OCI-LY7 (cell line): ENCODE results near the gene SERPINH1. TPM values are rescaled to one million over a fixed set of nuclear protein-coding genes. Genes with fewer than 3 reads are reported as not detected.

Experiments used
- BruUV-seq: library from RNA; stranded (reverse); fragments of 400-500 nt; replicated peaks from 2 replicates; lab custom pipeline; 2021; lab: Mats Ljungman, UMichigan
- CTCF ChIA-PET: fragments of 300-600 bp; sonication (Branson Sonifier 250); formaldehyde crosslinking; loops from one replicate; lab custom pipeline; 2022; ENCODE audit warnings: antibody characterized with exemption; ENCODE audit not compliant: unreplicated experiment; lab: Charles Lee
- POLR2A ChIA-PET: fragments of 300-600 bp; sonication (Branson Sonifier 250); formaldehyde crosslinking; loops from one replicate; lab custom pipeline; 2022; ENCODE audit warnings: antibody characterized with exemption; lab: Charles Lee
- DNase-seq: peaks from one replicate; pipeline ENCODE4 v3.0.0-alpha.2; 2015; ENCODE audit warnings: low spot score
- H2AFZ ChIP-seq: fragments of 200-600 bp; sonication (generic), shearing (Covaris generic); 2 replicates; pipeline ENCODE4 v1.6.1; 2014; ENCODE audit warnings: mild to moderate bottlenecking, antibody characterized with exemption, low read length, moderate library complexity
- H3K27ac ChIP-seq: fragments of 200-600 bp; sonication (generic); 2 replicates; pipeline ENCODE4 v1.5.1; 2014; ENCODE audit warnings: mixed run types, low read depth, mild to moderate bottlenecking, moderate library complexity, low read length, inconsistent platforms; ENCODE audit not compliant: poor library complexity, severe bottlenecking
- H3K36me3 ChIP-seq: fragments of 200-600 bp; sonication (generic); 2 replicates; pipeline ENCODE4 v1.6.1; 2014; ENCODE audit warnings: mild to moderate bottlenecking, antibody characterized with exemption, low read length, moderate library complexity, mixed read lengths; ENCODE audit not compliant: insufficient read depth
- H3K4me1 ChIP-seq: fragments of 200-600 bp; sonication (generic); 2 replicates; pipeline ENCODE4 v1.5.1; 2014; ENCODE audit warnings: mild to moderate bottlenecking, low read length; ENCODE audit not compliant: insufficient read depth, poor library complexity, severe bottlenecking
- H3K4me2 ChIP-seq: fragments of 200-600 bp; sonication (generic); 2 replicates; pipeline ENCODE4 v1.6.1; 2014; ENCODE audit warnings: mild to moderate bottlenecking, low read length
- H3K4me3 ChIP-seq: fragments of 200-600 bp; sonication (generic); 2 replicates; pipeline ENCODE4 v1.5.1; 2014; ENCODE audit warnings: mild to moderate bottlenecking, low read depth, low read length; ENCODE audit not compliant: poor library complexity, severe bottlenecking
- H3K79me2 ChIP-seq: fragments of 200-600 bp; sonication (generic); 2 replicates; pipeline ENCODE4 v1.6.1; 2016; ENCODE audit warnings: low read depth, mild to moderate bottlenecking, low read length, moderate library complexity, mixed read lengths; ENCODE audit not compliant: insufficient read depth
- H3K9me2 ChIP-seq: fragments of 200-600 bp; sonication (generic); 2 replicates; pipeline ENCODE4 v1.6.1; 2016; ENCODE audit warnings: mild to moderate bottlenecking, low read length, mixed read lengths; ENCODE audit not compliant: insufficient read depth
- H3K9me3 ChIP-seq: fragments of 200-600 bp; sonication (generic); 2 replicates; pipeline ENCODE4 v1.6.1; 2014; ENCODE audit warnings: mild to moderate bottlenecking, mixed run types, low read length, mixed read lengths
- H4K20me1 ChIP-seq: fragments of 200-600 bp; sonication (generic); 2 replicates; pipeline ENCODE4 v1.6.1; 2014; ENCODE audit warnings: mild to moderate bottlenecking, antibody characterized with exemption, low read length, moderate library complexity, mixed read lengths; ENCODE audit not compliant: insufficient read depth
- CTCF ChIP-seq: fragments of 200-600 bp; sonication (generic); conservative IDR thresholded peaks from 2 replicates; pipeline ENCODE4 v1.5.1; 2014; ENCODE audit warnings: mild to moderate bottlenecking, antibody characterized with exemption, low read length, moderate library complexity, mixed read lengths
- EZH2phosphoT487 ChIP-seq: fragments of 200-600 bp; sonication (generic); IDR thresholded peaks from 2 replicates; pipeline ENCODE4 v1.6.1; 2018; ENCODE audit warnings: low read depth, borderline replicate concordance, mild to moderate bottlenecking, mixed run types, antibody characterized with exemption, low read length, moderate library complexity, mixed read lengths
- intact Hi-C: fragments of 100-400 bp; cut with micrococcal nuclease; formaldehyde crosslinking; loops from one replicate; pipeline ENCODE4 v1.10.0; 2022; ENCODE audit not compliant: unreplicated experiment
- total RNA-seq, 2 experiments: library from RNA; depleted of rRNA in 1 of 2; stranded (reverse); fragments of >200 nt in 1 of 2; shearing (Covaris generic) in 1 of 2; gene quantifications; 2 replicates each; pipeline ENCODE4 v1.2.3, GENCODE V29; 2014 to 2022

The SERPINH1 gene
- total RNA-seq, 2 experiments from 2014 or later = not detected

GRCh38 chr11:75554258-75555022 is 7.6 kb upstream of the SERPINH1 start:
- Histone ChIP-seq H3K4me3 (no peak overlapping the region), H2AFZ (no peak overlapping the region), H3K9me2 (no peaks in the 10 kb centered on the region), H3K79me2 (no peaks in the 10 kb centered on the region), H3K27ac (no peak overlapping the region), H3K9me3 (no peaks in the 10 kb centered on the region), H4K20me1 (no peaks in the 10 kb centered on the region), H3K4me1 (no peaks in the 10 kb centered on the region), H3K36me3 (no peaks in the 10 kb centered on the region), H3K4me2 (no peak overlapping the region)
- no peak for TF ChIP-seq CTCF
- no peak for TF ChIP-seq EZH2phosphoT487
- ChIA-PET CTCF (interaction anchor here (0.6 to 1.5 kb wide), 2 partner anchors 10 to 86 kb away, joined by 3 to 5 read pairs; no protein-coding TSS in a partner anchor), POLR2A (interaction anchor here (0.6 kb wide), 1 partner anchor 1405 kb away, joined by 4 read pairs; no protein-coding TSS in a partner anchor)
- intact Hi-C loops = no loop called here
- no peak for DNase-seq
- no TSS peak for BruUV-seq

GRCh38 chr11:75555079-75555811 is 6.8 kb upstream of the SERPINH1 start:
- intact Hi-C loops = no loop called here
- no peak overlapping the region for H3K4me2 ChIP-seq

More at GRCh38 chr11:75555079-75555811, 6.8 kb upstream of the SERPINH1 start:
- Histone ChIP-seq H3K9me3 (no peaks in the 10 kb centered on the region), H3K4me3 (no peak overlapping the region), H2AFZ (no peak overlapping the region), H3K79me2 (no peaks in the 10 kb centered on the region), H3K4me1 (no peaks in the 10 kb centered on the region), H3K36me3 (no peaks in the 10 kb centered on the region), H3K27ac (no peak overlapping the region), H3K9me2 (no peaks in the 10 kb centered on the region), H4K20me1 (no peaks in the 10 kb centered on the region)
- DNase-seq = no peak
- ChIA-PET POLR2A (no interaction called here), CTCF (no interaction called here)
- no TSS peak for BruUV-seq
- no peak for TF ChIP-seq EZH2phosphoT487
- TF ChIP-seq CTCF = no peak
